Ecto neural progenitor cell (in vitro differentiated cells): ENCODE measurements around the gene MPDZ.

ENCODE experiments used
- DNase-seq: peaks from one replicate; pipeline ENCODE4 v3.0.0-alpha.2; 2018; ENCODE audit warnings: low spot score

MPDZ gene

DNA sequence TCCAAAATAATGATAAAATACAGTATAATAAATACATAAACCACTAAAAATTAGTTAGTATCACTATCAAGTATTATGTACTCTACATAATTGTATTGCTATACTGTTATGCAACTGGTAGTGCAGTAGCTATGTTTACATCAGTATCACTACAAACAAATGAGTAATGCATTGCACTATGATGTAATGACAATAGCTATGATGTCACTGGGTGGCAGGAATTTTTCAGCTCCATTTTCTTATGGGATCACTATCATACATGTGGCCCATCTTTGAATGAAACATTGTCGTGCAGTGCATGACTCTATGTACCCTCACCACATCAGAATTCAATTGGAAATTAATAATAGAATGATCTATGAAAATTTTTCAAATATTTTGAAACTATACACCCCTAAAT, 201.3 kb downstream of the MPDZ start:
- DNase-seq = no peak

DNA sequence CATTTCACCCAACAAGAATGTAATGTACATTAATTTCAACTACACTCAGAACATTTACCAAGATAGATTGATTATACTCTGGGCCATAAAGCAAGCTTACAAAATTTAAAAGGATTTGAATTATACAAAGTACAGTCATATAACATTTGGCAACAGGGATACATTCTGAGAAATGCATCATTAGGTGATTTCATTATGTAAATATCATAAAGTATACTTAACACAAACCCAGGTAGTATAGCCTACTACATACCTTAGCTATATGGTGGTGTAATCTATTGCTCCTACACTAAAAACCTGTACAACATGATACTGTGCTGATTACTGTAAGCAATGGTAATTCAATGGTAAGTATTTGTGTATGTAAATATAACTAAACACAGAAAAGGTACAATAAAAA, 202.9 kb downstream of the MPDZ start:
- DNase-seq = no peak

DNA sequence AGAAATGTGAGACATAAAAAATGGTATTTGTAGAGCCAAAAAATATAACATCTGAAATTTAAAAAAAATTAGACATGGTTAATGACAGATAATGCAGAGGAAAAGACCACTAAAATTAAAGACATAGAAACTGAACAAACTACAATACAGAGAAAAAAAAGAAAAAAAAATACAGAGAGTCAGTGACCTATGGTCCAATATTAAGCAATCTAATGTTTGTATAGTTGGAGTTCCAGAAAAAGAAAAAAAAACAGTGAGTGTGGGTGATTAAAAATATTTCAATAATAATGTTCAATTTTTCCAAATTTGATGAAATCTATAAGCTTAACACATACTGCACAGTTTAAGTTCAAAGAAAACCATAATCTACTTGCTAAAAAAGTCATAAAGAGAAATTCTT, 207.6 kb downstream of the MPDZ start:
- DNase-seq = no peak

GRCh38 chr9:13070612-13071595, 208.6 kb downstream of the MPDZ start:
- DNase-seq = no peak

DNA sequence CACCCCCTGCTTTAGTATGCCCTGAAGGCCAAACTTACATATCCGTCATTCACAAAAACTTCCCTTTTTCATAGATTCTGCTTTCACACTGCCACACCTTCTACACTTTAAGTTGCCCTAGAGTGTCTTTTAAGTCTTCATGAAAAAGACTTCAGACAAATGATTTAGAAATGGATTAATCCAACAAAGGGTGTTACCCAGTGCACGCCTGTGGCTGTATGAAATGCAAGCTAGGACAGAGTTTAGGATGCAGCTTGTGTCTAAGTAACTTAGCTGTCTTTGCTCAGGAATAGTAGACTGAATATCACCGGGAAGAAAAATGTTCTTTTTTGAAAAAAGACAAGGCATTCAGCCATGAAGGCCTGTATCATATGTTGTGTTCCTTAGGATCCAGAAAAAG, 210.0 kb downstream of the MPDZ start:
- DNase-seq = no peak

DNA sequence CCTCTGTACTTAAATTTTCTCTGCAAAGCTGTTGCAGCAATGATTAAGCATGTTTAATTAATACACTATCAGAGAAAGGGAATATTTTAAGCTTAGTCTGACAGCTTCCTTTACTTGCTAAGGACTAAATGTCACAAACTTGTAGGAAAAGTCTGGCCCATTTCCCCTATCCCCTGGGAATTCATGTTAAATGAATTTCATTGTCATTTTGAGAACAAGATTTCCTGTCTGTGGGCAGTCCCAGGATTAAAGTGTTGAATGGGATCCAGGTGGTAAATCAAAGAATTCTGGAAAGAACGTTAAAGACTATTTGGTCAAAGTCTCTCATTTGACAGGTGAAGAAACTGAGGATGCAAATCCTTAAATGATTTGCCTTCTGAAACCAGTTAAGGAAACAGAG, 214.8 kb downstream of the MPDZ start:
- no peak for DNase-seq

DNA sequence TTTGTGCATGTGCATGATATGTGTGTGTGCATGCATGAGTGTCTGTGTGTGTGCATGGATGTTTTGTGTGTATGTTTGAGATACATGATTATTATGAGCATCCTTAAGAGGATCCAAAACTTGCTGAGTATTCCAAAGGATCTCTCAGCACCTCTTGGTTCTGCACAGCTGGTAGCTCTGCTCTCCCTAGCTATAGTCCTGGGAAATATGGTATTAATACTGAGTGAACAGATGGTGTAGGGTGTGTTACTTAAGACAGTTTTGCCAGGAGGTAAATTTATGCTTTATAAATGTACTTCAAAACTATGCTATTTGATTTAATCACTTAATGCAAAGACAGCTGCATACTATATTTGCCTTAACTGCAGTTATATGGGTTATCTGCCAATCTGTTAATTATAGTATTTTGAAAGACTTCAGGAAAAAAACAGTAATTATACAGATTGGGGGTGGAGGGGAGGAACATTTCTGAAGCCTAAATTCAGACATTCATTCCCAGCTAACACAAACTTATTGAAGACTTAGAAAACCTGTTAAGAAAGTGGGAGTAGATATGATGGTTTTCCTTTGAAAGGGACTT, 215.5 kb downstream of the MPDZ start:
- DNase-seq = no peak

GRCh38 chr9:13061390-13061789, 218.1 kb downstream of the MPDZ start:
- no peak for DNase-seq
